H1 (cell line): Measurements from ENCODE around the gene XIRP1. TPM values are rescaled to one million over a fixed set of nuclear protein-coding genes. Genes with fewer than 3 reads are reported as not detected.

Experiments
- CTCF ChIA-PET: fragments of 300-600 bp; sonication (Branson Sonifier 250); formaldehyde crosslinking; loops from one replicate; lab custom pipeline; 2021; ENCODE audit not compliant: partially characterized antibody; lab: Charles Lee
- POLR2A ChIA-PET: fragments of 300-600 bp; sonication (Branson Sonifier 250); formaldehyde crosslinking; loops from one replicate; lab custom pipeline; 2021; ENCODE audit warnings: inconsistent platforms; ENCODE audit not compliant: partially characterized antibody; lab: Charles Lee
- DNase-seq, 2 experiments: peaks; one replicate each; pipeline versions ENCODE4 v3.0.0 to v3.0.0-alpha.2; 2010 to 2022; ENCODE audit warnings: low spot score in 2 of 2, low read depth in 1 of 2, mixed read lengths in 1 of 2
- FAIRE-seq: peaks from 2 replicates; lab custom pipeline; 2011; peaks lifted over from hg19 to GRCh38; lab: Jason Lieb, UNC
- H2AFZ ChIP-seq: 2 replicates; pipeline ENCODE4 v1.8.1; 2012; ENCODE audit warnings: low read length, inconsistent platforms
- H2AK5ac ChIP-seq: 2 replicates; pipeline ENCODE4 v1.6.1; 2013; ENCODE audit warnings: low read depth, low read length
- H2BK120ac ChIP-seq: replicated peaks from 2 replicates; pipeline ENCODE3; 2013; ENCODE audit warnings: low read depth, low read length, inconsistent platforms
- H2BK12ac ChIP-seq: 2 replicates; pipeline ENCODE4 v1.6.1; 2013; ENCODE audit warnings: low read depth, low read length
- H2BK15ac ChIP-seq: 2 replicates; pipeline ENCODE4 v1.6.1; 2013; ENCODE audit warnings: low read length
- H2BK20ac ChIP-seq: 2 replicates; pipeline ENCODE4 v1.6.1; 2013; ENCODE audit warnings: low read length
- H2BK5ac ChIP-seq: 2 replicates; pipeline ENCODE4 v1.6.1; 2013; ENCODE audit warnings: low read depth, low read length
- H3K14ac ChIP-seq: 2 replicates; pipeline ENCODE4 v1.6.1; 2013; ENCODE audit warnings: inconsistent platforms; ENCODE audit not compliant: insufficient read length
- H3K18ac ChIP-seq: 2 replicates; pipeline ENCODE4 v1.6.1; 2013; ENCODE audit warnings: low read length; ENCODE audit errors: extremely low read depth
- H3K23ac ChIP-seq: 2 replicates; pipeline ENCODE4 v1.6.1; 2013; ENCODE audit warnings: inconsistent platforms; ENCODE audit not compliant: insufficient read length
- H3K23me2 ChIP-seq: 2 replicates; pipeline ENCODE4 v1.6.1; 2013; ENCODE audit warnings: low read depth, low read length
- H3K27ac ChIP-seq: 2 replicates; pipeline ENCODE4 v1.6.1; 2011; ENCODE audit warnings: low read depth, low read length, inconsistent platforms
- H3K27me3 ChIP-seq, 4 experiments: replicated peaks in 1 of 4; 1 replicate in 1 of 4; 2 replicates in 3 of 4; pipeline versions ENCODE4 v1.6.1 to v1.8.1; 2011 to 2013; ENCODE audit warnings: low read length in 3 of 4, mild to moderate bottlenecking in 3 of 4, inconsistent platforms in 2 of 4, mixed read lengths in 2 of 4, moderate library complexity in 1 of 4; ENCODE audit not compliant: control insufficient read depth in 3 of 4, insufficient read depth in 3 of 4; ENCODE audit errors: extremely low read depth in 1 of 4
- H3K36me3 ChIP-seq, 4 experiments: 2 replicates each; pipeline versions ENCODE4 v1.6.1 to v1.8.1; 2011 to 2013; ENCODE audit warnings: mild to moderate bottlenecking in 4 of 4, low read length in 3 of 4, moderate library complexity in 2 of 4, control low read depth in 1 of 4, inconsistent platforms in 1 of 4; ENCODE audit not compliant: insufficient read depth in 4 of 4, control insufficient read depth in 2 of 4
- H3K4ac ChIP-seq: replicated peaks from 2 replicates; pipeline ENCODE3; 2013; ENCODE audit warnings: low read length, low read depth, mixed read lengths, inconsistent platforms; ENCODE audit not compliant: insufficient read length
- H3K4me1 ChIP-seq, 4 experiments: replicated peaks in 1 of 4; 1 replicate in 1 of 4; 2 replicates in 3 of 4; pipeline versions ENCODE4 v1.6.1 to v1.8.1; 2011 to 2013; ENCODE audit warnings: low read length in 3 of 4, inconsistent platforms in 2 of 4, mixed read lengths in 1 of 4; ENCODE audit not compliant: insufficient read depth in 4 of 4, control insufficient read depth in 3 of 4
- H3K4me2 ChIP-seq, 2 experiments: 2 replicates each; pipeline versions ENCODE4 v1.6.1 to v1.8.1; 2011 to 2013; ENCODE audit warnings: low read depth in 2 of 2, low read length in 2 of 2, control low read depth in 1 of 2, inconsistent platforms in 1 of 2, mild to moderate bottlenecking in 1 of 2; ENCODE audit not compliant: insufficient read depth in 1 of 2
- H3K4me3 ChIP-seq, 4 experiments: fragments of 200-600, 300-600 bp in 1 of 4; sonication (generic), shearing (Covaris generic), sonication (Bioruptor Twin) in 1 of 4; 2 replicates each; pipeline versions ENCODE4 v1.5.1 to v1.8.1; 2011 to 2016; ENCODE audit warnings: low read length in 4 of 4, low read depth in 3 of 4, control low read depth in 2 of 4, inconsistent platforms in 2 of 4, mild to moderate bottlenecking in 2 of 4, mixed read lengths in 1 of 4, moderate library complexity in 1 of 4; ENCODE audit not compliant: insufficient read depth in 2 of 4; ENCODE audit errors: extremely low read depth in 1 of 4
- H3K56ac ChIP-seq: replicated peaks from 2 replicates; pipeline ENCODE3; 2013; ENCODE audit warnings: low read depth, mild to moderate bottlenecking, mixed read lengths, low read length, inconsistent platforms; ENCODE audit not compliant: insufficient read length
- H3K79me1 ChIP-seq: 2 replicates; pipeline ENCODE4 v1.6.1; 2013; ENCODE audit warnings: low read depth, low read length, control low read depth
- H3K79me2 ChIP-seq, 2 experiments: 2 replicates each; pipeline versions ENCODE4 v1.6.1 to v1.8.1; 2012 to 2013; ENCODE audit warnings: low read length in 2 of 2, mild to moderate bottlenecking in 2 of 2, inconsistent platforms in 1 of 2; ENCODE audit not compliant: insufficient read depth in 2 of 2, control insufficient read depth in 1 of 2
- H3K9ac ChIP-seq, 4 experiments: replicated peaks in 1 of 4; 1 replicate in 1 of 4; 2 replicates in 3 of 4; pipeline versions ENCODE4 v1.6.1 to v1.8.1; 2011 to 2013; ENCODE audit warnings: low read depth in 3 of 4, low read length in 3 of 4, control low read depth in 2 of 4, mild to moderate bottlenecking in 2 of 4, moderate library complexity in 2 of 4, inconsistent platforms in 1 of 4; ENCODE audit errors: extremely low read depth in 1 of 4
- H3K9me3 ChIP-seq, 2 experiments: 2 replicates each; pipeline versions ENCODE4 v1.6.1 to v1.8.1; 2012 to 2013; ENCODE audit warnings: mild to moderate bottlenecking in 2 of 2, moderate library complexity in 2 of 2, control low read depth in 1 of 2, inconsistent platforms in 1 of 2, low read depth in 1 of 2, low read length in 1 of 2, mixed read lengths in 1 of 2; ENCODE audit not compliant: insufficient read depth in 2 of 2
- H4K20me1 ChIP-seq, 2 experiments: replicated peaks in 1 of 2; 2 replicates each; pipeline versions ENCODE3 to v1.8.1; 2011 to 2013; ENCODE audit warnings: inconsistent platforms in 2 of 2, low read length in 2 of 2, mild to moderate bottlenecking in 1 of 2; ENCODE audit not compliant: insufficient read depth in 2 of 2, control insufficient read depth in 1 of 2
- H4K5ac ChIP-seq: 2 replicates; pipeline ENCODE4 v1.6.1; 2013; ENCODE audit warnings: low read length, low read depth, mixed read lengths, inconsistent platforms; ENCODE audit not compliant: insufficient read length
- H4K8ac ChIP-seq: 2 replicates; pipeline ENCODE4 v1.8.0; 2013; ENCODE audit warnings: mild to moderate bottlenecking, moderate library complexity, low read length, inconsistent platforms; ENCODE audit not compliant: insufficient read depth; ENCODE audit errors: extremely low read depth
- H4K91ac ChIP-seq: replicated peaks from 2 replicates; pipeline ENCODE3; 2013; ENCODE audit warnings: low read length, mixed read lengths, inconsistent platforms; ENCODE audit not compliant: insufficient read length
- EGR1 ChIP-seq: IDR thresholded peaks from 2 replicates; pipeline ENCODE4 v1.6.1; 2011; ENCODE audit warnings: low read depth, low read length, borderline replicate concordance
- WGBS, 2 experiments: shearing (Covaris generic) in 1 of 2; methylation state at CpG; one replicate each; pipeline versions ENCODE4 v1.1.6 to v1.1.7; 2013 to 2015; ENCODE audit warnings: low lambda C conversion rate in 2 of 2, mixed read lengths in 2 of 2, inconsistent platforms in 1 of 2, low coverage in 1 of 2, missing lambda C conversion rate in 1 of 2; ENCODE audit not compliant: insufficient replicate concordance in 2 of 2, insufficient coverage in 1 of 2, insufficient read length in 1 of 2; ENCODE audit errors: extremely low coverage in 1 of 2, missing lambda C conversion rate in 1 of 2; 5-methylcytosine and 5-hydroxymethylcytosine counted together
- polyA plus RNA-seq, 7 experiments: library from polyadenylated mRNA; depleted of rRNA in 3 of 7; stranded (reverse) in 5 of 7; unstranded in 2 of 7; fragments of >200 nt in 5 of 7; fragments of 200-250 nt in 2 of 7; gene quantifications; 1 replicate in 5 of 7; 2 replicates in 1 of 7; 4 replicates in 1 of 7; pipeline versions ENCODE4 v1.2.1 to v1.2.3, GENCODE V29; 2011 to 2013; ENCODE audit warnings: missing spikeins in 2 of 7, mixed read lengths in 2 of 7
- total RNA-seq: library from RNA; stranded (reverse); fragmentation: NEBNext Ultra II Directional; extraction: Animal tissue kit (Norgen Biotek cat#: 25700); gene quantifications from 2 replicates; pipeline ENCODE4 v1.2.1, GENCODE V29; 2021

The XIRP1 gene
- total and polyA plus RNA-seq, 2 of the 8 experiments (the other 6 are each of a cell fraction or from before 2014, with no cell fraction given), result not detected

DNA sequence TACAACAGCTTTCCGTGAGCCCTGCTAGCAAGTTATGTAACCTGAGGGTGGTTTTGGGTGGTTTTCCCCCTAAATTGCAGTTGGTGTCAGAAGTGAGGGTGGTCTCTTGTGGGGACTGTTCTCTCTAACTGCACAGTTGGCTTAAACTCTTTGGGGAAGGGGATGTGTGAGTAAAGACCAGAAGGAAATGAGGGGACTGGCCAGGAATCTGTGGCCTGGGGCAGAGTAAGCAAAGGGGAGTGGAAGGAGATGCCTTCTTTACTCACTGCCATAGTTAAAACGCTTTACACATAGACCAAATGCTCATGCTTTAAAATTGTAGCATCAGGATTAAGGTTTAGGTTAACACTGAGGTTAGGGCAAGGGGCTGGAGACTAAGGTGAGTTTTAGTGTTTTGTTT, 21.2 kb upstream of the XIRP1 start:
- Histone ChIP-seq H3K27me3 (no peaks in the 10 kb centered on the region; a peak in 1 of 7 replicates), H2BK5ac (no peak overlapping the region), H4K8ac (no peak overlapping the region), H3K9me3 (no peaks in the 10 kb centered on the region), H3K14ac (no peak overlapping the region), H3K4me2 (no peak overlapping the region), H3K79me1 (no peaks in the 10 kb centered on the region), H4K5ac (no peak overlapping the region), H3K23ac (no peak overlapping the region), H4K91ac (no peak overlapping the region), H2AK5ac (no peak overlapping the region), H3K23me2 (no peaks in the 10 kb centered on the region), H3K27ac (no peak overlapping the region), H3K4me3 (no peak overlapping the region), H2AFZ (0 out of 2 replicates have a peak overlapping the region, but pooled peaks have one; percentile 4), H3K4ac (no peak overlapping the region), H3K56ac (no peak overlapping the region), H4K20me1 (no peaks in the 10 kb centered on the region), H2BK15ac (no peak overlapping the region), H2BK120ac (no peak overlapping the region), H3K18ac (no peak overlapping the region), H2BK12ac (no peak overlapping the region), H3K9ac (no peak overlapping the region), H3K4me1 (peaks cover 0 to 11% (median 6%) of the 10 kb centered on the region in 4 experiments; a peak in 5 of 7 replicates), H2BK20ac (no peak overlapping the region), H3K79me2 (no peaks in the 10 kb centered on the region), H3K36me3 (no peaks in the 10 kb centered on the region)
- ChIA-PET POLR2A (no interaction called here), CTCF (interaction anchor here (0.9 to 15.2 kb wide), 5 partner anchors 10 to 164 kb away, joined by 3 to 198 read pairs (median 4); partner anchors contain the start of gene XIRP1)
- DNase-seq (no peak), FAIRE-seq (no peak)
- WGBS, 2 experiments, result 80% methylated on average over 2 of the region's 2 CpGs; no CpG with 5 or more reads in 1 of the 2 experiments
- no peak for TF ChIP-seq EGR1
